ENCODE data around the gene FHL2.

DNA sequence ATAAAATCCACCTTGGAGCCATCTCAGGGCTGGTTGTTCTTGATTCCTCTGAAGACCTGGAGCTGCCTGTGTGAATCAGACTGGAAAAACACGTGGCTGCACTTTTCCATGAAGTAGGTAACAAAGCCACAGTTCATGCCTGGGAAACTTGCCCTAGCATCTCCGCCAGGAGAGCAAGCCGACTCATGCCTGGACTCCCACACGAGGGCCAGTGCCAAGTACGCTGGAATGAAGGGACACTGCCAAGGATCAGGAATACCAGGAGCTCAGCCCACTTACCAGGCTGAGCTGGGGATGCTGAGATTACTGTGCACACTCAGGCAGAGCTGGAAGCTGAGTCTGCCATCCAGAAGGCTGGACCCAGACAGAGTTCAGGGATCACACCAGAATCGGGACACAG lies 10.9 kb upstream of the FHL2 start:
- TF ChIP-seq, protein P1, sequence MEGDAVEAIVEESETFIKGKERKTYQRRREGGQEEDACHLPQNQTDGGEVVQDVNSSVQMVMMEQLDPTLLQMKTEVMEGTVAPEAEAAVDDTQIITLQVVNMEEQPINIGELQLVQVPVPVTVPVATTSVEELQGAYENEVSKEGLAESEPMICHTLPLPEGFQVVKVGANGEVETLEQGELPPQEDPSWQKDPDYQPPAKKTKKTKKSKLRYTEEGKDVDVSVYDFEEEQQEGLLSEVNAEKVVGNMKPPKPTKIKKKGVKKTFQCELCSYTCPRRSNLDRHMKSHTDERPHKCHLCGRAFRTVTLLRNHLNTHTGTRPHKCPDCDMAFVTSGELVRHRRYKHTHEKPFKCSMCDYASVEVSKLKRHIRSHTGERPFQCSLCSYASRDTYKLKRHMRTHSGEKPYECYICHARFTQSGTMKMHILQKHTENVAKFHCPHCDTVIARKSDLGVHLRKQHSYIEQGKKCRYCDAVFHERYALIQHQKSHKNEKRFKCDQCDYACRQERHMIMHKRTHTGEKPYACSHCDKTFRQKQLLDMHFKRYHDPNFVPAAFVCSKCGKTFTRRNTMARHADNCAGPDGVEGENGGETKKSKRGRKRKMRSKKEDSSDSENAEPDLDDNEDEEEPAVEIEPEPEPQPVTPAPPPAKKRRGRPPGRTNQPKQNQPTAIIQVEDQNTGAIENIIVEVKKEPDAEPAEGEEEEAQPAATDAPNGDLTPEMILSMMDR (conservative IDR thresholded peaks at IDR 0.05; ENCODE audit: low read length), result no peak
- TF ChIP-seq EZH2phosphoT487 (IDR thresholded peaks at IDR 0.05; ENCODE audit: borderline replicate concordance), result no peak
